KMS-11 (cell line): ENCODE results near the gene DNMT3A.

Experiments used
- H2AFZ ChIP-seq: fragments of 200-600 bp; sonication (generic); 2 replicates; pipeline ENCODE4 v1.6.1; 2016; ENCODE audit warnings: antibody characterized with exemption, mixed run types, low read depth
- H3K27ac ChIP-seq: fragments of 200-600 bp; sonication (generic); 2 replicates; pipeline ENCODE4 v1.6.1; 2016; ENCODE audit warnings: mild to moderate bottlenecking, mixed run types
- H3K27me3 ChIP-seq: fragments of 200-600 bp; sonication (generic); 2 replicates; pipeline ENCODE4 v1.6.1; 2017; ENCODE audit warnings: mild to moderate bottlenecking, low read depth, mixed run types, moderate library complexity; ENCODE audit not compliant: insufficient read depth
- H3K36me3 ChIP-seq: fragments of 200-600 bp; sonication (generic); 2 replicates; pipeline ENCODE4 v1.6.1; 2017; ENCODE audit warnings: mild to moderate bottlenecking, mixed run types; ENCODE audit not compliant: insufficient read depth
- H3K4me1 ChIP-seq: fragments of 200-600 bp; sonication (generic); 2 replicates; pipeline ENCODE4 v1.6.1; 2016; ENCODE audit warnings: mild to moderate bottlenecking, low read depth, mixed run types; ENCODE audit not compliant: poor library complexity, severe bottlenecking
- H3K4me2 ChIP-seq: fragments of 200-600 bp; sonication (generic); 2 replicates; pipeline ENCODE4 v1.7.0; 2016; ENCODE audit warnings: mild to moderate bottlenecking, mixed run types
- H3K4me3 ChIP-seq: fragments of 200-600 bp; sonication (generic); IDR thresholded peaks from 2 replicates; pipeline ENCODE4 v1.6.1; 2017; ENCODE audit warnings: low read depth, low read length, mixed read lengths; ENCODE audit not compliant: insufficient read depth
- H3K79me2 ChIP-seq: fragments of 200-600 bp; sonication (generic); 2 replicates; pipeline ENCODE4 v1.6.1; 2016; ENCODE audit warnings: low read depth, mixed run types; ENCODE audit not compliant: insufficient read depth
- H3K9ac ChIP-seq: fragments of 200-600 bp; sonication (generic); 2 replicates; pipeline ENCODE4 v1.6.1; 2016; ENCODE audit warnings: mild to moderate bottlenecking, mixed run types
- H4K20me1 ChIP-seq: fragments of 200-600 bp; sonication (generic); 2 replicates; pipeline ENCODE4 v1.6.1; 2016; ENCODE audit warnings: mild to moderate bottlenecking, mixed run types; ENCODE audit not compliant: insufficient read depth
- CTCF ChIP-seq: fragments of 200-600 bp; sonication (generic); conservative IDR thresholded peaks from 2 replicates; pipeline ENCODE4 v1.6.1; 2017; ENCODE audit warnings: low read depth, mild to moderate bottlenecking, antibody characterized with exemption, low read length, moderate library complexity, mixed read lengths

The DNMT3A gene

DNA sequence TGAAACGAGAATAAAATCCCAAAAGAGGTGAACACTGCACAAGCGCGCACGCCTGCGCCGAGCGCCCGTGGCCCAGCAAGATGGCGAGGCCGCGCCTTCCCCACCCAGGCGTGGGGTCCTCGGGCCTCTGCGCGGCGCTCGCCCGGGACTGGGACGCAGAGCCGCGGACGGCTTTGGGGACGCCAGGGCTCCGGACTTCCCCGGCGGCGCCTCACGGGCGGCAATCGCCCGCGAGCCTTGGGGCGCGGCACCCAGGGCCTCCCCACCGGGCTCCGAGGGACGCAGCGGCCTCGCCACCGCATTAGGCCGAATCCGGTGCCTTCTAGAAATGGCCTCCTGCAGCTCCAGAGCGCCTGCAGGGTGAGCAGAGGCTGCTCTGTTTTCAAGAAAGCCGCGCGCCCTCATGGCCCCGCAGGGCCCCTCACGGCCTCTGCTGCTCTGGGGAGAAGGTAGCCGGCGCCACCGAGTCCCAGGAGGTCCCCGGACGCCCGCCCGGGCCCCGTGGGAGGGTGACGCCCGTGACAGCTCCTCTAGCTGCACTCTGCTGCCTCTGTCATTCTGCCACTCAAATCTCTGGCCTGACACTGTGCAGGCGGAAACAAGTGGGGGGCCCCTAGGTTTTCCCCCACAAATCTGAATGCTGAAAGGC is 137.4 kb downstream of the DNMT3A start:
- Histone ChIP-seq H3K4me2 (no peak overlapping the region), H3K27me3 (peaks cover 16% of the 10 kb centered on the region; the same call in 1 of the 2 replicates), H3K4me1 (peaks cover 3% of the 10 kb centered on the region), H3K4me3 (no peak overlapping the region), H3K79me2 (no peaks in the 10 kb centered on the region), H3K27ac (no peak overlapping the region), H4K20me1 (no peaks in the 10 kb centered on the region), H3K9ac (no peak overlapping the region), H2AFZ (no peak overlapping the region), H3K36me3 (no peaks in the 10 kb centered on the region)
- TF ChIP-seq CTCF: no peak

DNA sequence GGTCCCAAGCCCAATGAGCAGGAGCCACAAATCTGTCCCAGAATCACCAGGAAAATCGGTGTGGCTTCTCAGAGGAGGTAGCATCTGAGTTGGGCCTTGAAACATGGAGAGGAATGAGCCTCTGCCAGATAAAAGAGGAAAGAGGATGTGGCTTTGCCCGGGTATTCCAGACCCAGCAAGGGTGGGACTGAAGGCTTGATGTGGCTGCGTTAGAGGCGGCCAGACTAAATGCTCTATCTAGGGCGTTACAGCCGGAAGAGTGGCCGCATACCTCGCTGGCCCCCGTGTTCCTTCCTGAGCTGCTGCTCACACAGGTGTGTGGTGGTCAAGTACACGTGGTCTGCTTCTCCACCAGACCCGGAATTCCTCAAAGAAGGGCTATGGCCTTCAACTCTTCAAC is 139.4 kb downstream of the DNMT3A start:
- Histone ChIP-seq H3K4me2 (no peak overlapping the region), H3K27me3 (peaks cover 4% of the 10 kb centered on the region; the same call in 1 of the 2 replicates), H3K79me2 (no peaks in the 10 kb centered on the region), H3K4me3 (no peak overlapping the region), H3K9ac (no peak overlapping the region), H4K20me1 (no peaks in the 10 kb centered on the region), H2AFZ (no peak overlapping the region), H3K4me1 (no peaks in the 10 kb centered on the region), H3K27ac (no peak overlapping the region), H3K36me3 (no peaks in the 10 kb centered on the region)
- no peak for TF ChIP-seq CTCF

DNA sequence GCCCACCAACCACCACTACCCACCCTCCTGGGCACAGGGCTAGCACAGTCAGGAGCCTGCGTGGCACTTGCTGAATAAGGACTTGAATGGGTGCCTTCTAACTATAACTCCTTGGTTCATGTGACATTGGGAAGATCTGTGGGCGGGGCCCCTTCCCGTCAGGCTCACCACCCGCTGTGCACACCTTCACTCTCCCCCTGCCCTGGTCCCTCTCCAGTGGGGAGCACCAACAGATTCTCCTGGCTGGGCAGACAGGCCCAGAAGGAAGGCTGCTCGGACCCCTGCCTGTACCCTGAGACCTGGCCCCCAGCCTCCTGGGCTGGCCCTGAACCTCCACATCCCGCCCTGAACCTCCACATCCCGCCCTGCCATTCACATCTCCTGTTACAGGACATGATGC is 139.9 kb downstream of the DNMT3A start:
- 0 out of 2 replicates have a peak, but pooled peaks cover under 1% of the 10 kb centered on the region for H3K27me3 ChIP-seq
- no peak for TF ChIP-seq CTCF

DNA sequence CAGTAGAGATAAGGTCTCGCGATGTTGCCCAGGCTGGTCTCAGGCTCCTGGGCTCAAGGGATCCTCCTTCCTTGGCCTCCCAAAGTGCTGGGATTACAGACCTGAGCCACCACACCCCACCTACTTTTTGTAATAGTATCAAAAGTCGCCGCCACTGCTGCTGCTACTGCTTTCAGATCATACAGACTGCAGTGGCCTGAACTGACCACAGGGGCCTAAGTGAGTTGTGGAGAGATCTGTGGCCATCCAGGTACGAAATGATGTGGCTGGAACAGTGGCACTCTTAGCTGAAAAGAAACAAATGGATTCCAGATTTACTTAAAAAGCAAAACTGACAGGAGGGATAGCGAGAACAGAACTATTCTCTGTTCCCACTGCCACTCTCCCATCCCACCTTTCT is 140.5 kb downstream of the DNMT3A start:
- no peak for TF ChIP-seq CTCF
- H3K4me1 ChIP-seq: no peaks in the 10 kb centered on the region
- H3K4me3 ChIP-seq: no peak overlapping the region
- no peak overlapping the region for H2AFZ ChIP-seq
- no peaks in the 10 kb centered on the region for H3K79me2 ChIP-seq
- H3K9ac ChIP-seq: no peak overlapping the region
- H3K27ac ChIP-seq: no peak overlapping the region
- no peaks in the 10 kb centered on the region for H4K20me1 ChIP-seq
- no peaks in the 10 kb centered on the region for H3K36me3 ChIP-seq
- H3K4me2 ChIP-seq: no peak overlapping the region
- no peaks in the 10 kb centered on the region for H3K27me3 ChIP-seq

More for the DNA sequence above, 139.9 kb downstream of the DNMT3A start:
- H3K4me3 ChIP-seq: no peak overlapping the region
- H3K4me1 ChIP-seq: no peaks in the 10 kb centered on the region
- no peak overlapping the region for H2AFZ ChIP-seq
- H3K9ac ChIP-seq: no peak overlapping the region
- no peaks in the 10 kb centered on the region for H4K20me1 ChIP-seq
- no peak overlapping the region for H3K27ac ChIP-seq
- H3K36me3 ChIP-seq: no peaks in the 10 kb centered on the region
- no peaks in the 10 kb centered on the region for H3K79me2 ChIP-seq
- H3K4me2 ChIP-seq: no peak overlapping the region
